HL-60 (cell line): ENCODE measurements around the gene MAGI3.

Source experiments
- DNase-seq, 2 experiments: peaks; one replicate each; pipeline ENCODE4 v3.0.0-alpha.2; 2010 to 2020; ENCODE audit warnings: low read depth in 1 of 2, low spot score in 1 of 2
- H3K27ac ChIP-seq: fragments of 250-450 bp; sonication (Bioruptor Pico); replicated peaks from 2 replicates; pipeline ENCODE4 v1.5.1; 2020; ENCODE audit warnings: mild to moderate bottlenecking, moderate library complexity
- H3K27me3 ChIP-seq: fragments of 250-450 bp; sonication (Bioruptor Pico); 2 replicates; pipeline ENCODE4 v1.5.1; 2021; ENCODE audit warnings: mild to moderate bottlenecking, moderate library complexity; ENCODE audit not compliant: insufficient read depth, poor library complexity, severe bottlenecking
- H3K4me3 ChIP-seq: replicated peaks from 2 replicates; pipeline ENCODE4 v1.5.1; 2011; ENCODE audit warnings: mild to moderate bottlenecking, control low read depth, low read length; ENCODE audit not compliant: insufficient read depth
- CTCF ChIP-seq: IDR thresholded peaks from one replicate; pipeline ENCODE4 v1.5.1; 2011; ENCODE audit warnings: low read length, control low read depth, inconsistent platforms; ENCODE audit not compliant: insufficient read depth
- GABPA ChIP-seq: IDR thresholded peaks from 2 replicates; pipeline ENCODE4 v1.6.1; 2012; ENCODE audit warnings: low read depth
- POLR2AphosphoS5 ChIP-seq: IDR thresholded peaks from 2 replicates; pipeline ENCODE4 v1.6.1; 2012; ENCODE audit warnings: low read depth
- SPI1 ChIP-seq: IDR thresholded peaks from 2 replicates; pipeline ENCODE4 v1.6.1; 2012; ENCODE audit warnings: low read depth, mild to moderate bottlenecking, borderline replicate concordance
- TF ChIP-seq, protein P1 (sequence below): IDR thresholded peaks from 2 replicates; pipeline ENCODE4 v1.6.1; 2012; ENCODE audit warnings: low read depth; ENCODE audit not compliant: insufficient replicate concordance

MAGI3 gene

GRCh38 chr1:113662101-113662500, 271.8 kb downstream of the MAGI3 start:
- H3K27me3 ChIP-seq = no peaks in the 10 kb centered on the region
- no peak for TF ChIP-seq SPI1
- no peak overlapping the region for H3K4me3 ChIP-seq
- DNase-seq = no peak
- no peak overlapping the region for H3K27ac ChIP-seq

DNA sequence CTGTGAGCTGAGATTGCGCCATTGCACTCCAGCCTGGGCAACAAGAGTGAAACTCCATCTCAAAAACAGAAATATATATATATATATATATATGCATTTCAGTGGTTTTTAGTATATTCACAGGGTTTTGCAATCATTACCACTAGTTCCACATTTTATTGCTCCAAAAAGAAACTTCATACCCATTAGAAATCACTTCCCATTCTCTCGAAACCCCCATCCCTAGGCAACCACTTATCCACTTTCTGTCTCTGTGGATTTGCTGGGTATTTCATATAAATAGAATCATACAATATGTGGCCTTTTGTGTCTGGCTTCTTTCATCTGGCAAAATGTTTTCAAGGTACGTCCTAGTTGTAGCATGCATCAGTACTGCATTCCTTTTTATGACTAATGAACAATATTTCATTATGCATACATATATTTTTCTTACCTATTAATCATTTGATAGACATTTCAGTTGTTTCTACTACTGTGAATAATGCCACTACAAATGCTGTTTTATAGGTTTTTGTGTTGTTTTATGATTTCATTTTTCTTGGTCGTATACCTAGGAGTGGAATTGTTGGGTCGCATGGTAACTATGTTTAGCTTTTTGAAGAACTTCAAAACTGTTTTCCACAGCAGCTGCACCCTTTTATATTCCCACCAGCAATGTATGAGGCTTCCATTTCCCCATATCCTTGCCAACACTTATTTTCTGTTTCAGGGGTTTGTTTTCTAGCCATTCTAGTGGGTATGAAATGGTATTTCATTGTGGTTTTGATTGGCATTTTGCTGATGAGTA, 273.0 kb downstream of the MAGI3 start:
- DNase-seq = peak in 1 of 2 experiments; percentile 13
- H3K4me3 ChIP-seq = no peak overlapping the region
- H3K27me3 ChIP-seq = no peaks in the 10 kb centered on the region
- peak; percentile 49 for TF ChIP-seq SPI1
- TF ChIP-seq, protein P1, sequence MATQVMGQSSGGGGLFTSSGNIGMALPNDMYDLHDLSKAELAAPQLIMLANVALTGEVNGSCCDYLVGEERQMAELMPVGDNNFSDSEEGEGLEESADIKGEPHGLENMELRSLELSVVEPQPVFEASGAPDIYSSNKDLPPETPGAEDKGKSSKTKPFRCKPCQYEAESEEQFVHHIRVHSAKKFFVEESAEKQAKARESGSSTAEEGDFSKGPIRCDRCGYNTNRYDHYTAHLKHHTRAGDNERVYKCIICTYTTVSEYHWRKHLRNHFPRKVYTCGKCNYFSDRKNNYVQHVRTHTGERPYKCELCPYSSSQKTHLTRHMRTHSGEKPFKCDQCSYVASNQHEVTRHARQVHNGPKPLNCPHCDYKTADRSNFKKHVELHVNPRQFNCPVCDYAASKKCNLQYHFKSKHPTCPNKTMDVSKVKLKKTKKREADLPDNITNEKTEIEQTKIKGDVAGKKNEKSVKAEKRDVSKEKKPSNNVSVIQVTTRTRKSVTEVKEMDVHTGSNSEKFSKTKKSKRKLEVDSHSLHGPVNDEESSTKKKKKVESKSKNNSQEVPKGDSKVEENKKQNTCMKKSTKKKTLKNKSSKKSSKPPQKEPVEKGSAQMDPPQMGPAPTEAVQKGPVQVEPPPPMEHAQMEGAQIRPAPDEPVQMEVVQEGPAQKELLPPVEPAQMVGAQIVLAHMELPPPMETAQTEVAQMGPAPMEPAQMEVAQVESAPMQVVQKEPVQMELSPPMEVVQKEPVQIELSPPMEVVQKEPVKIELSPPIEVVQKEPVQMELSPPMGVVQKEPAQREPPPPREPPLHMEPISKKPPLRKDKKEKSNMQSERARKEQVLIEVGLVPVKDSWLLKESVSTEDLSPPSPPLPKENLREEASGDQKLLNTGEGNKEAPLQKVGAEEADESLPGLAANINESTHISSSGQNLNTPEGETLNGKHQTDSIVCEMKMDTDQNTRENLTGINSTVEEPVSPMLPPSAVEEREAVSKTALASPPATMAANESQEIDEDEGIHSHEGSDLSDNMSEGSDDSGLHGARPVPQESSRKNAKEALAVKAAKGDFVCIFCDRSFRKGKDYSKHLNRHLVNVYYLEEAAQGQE = no peak
- no peak overlapping the region for H3K27ac ChIP-seq

DNA sequence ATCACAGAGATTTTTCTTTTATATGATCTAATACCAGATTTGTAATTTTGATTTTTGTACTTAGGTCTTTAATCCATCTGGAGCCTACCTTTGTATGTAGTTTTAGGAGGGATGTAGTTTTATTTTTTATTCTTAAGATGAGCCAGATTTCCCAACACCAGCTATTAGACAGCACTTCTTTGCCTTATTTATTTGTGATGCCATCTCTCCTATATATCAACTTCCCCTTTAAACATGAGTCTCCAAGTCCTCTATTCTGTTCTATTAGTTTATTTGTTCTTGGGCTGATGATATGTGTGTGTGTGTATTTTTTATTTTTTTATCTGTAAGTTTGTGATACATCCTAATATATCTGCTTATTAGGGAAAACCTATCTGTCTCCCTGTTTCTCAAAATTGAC, 274.8 kb downstream of the MAGI3 start:
- no peak overlapping the region for H3K27ac ChIP-seq
- no peak for TF ChIP-seq SPI1
- TF ChIP-seq CTCF = no peak
- no peak for TF ChIP-seq POLR2AphosphoS5
- TF ChIP-seq GABPA = no peak
- TF ChIP-seq, protein P1 = no peak
- H3K4me3 ChIP-seq = no peak overlapping the region
- DNase-seq = no peak
- H3K27me3 ChIP-seq = no peaks in the 10 kb centered on the region

GRCh38 chr1:113666126-113666525, 275.8 kb downstream of the MAGI3 start:
- no peak overlapping the region for H3K4me3 ChIP-seq
- TF ChIP-seq GABPA (no peak), SPI1 (no peak), POLR2AphosphoS5 (no peak), CTCF (no peak)
- TF ChIP-seq, protein P1 = no peak
- no peaks in the 10 kb centered on the region for H3K27me3 ChIP-seq
- no peak overlapping the region for H3K27ac ChIP-seq
- DNase-seq = no peak
